ENCODE data around the gene OGFR. TPM values are rescaled to one million over a fixed set of nuclear protein-coding genes. Genes with fewer than 3 reads are reported as not detected.
"Not testable (repeated sequence)": the region's sequence is repeated elsewhere in the genome, so short reads cannot be mapped to it uniquely, and the experiment has no call there.

OGFR gene
- total and polyA plus RNA-seq, 12 donors, result 9.3 to 157 (median 45.0) TPM

DNA sequence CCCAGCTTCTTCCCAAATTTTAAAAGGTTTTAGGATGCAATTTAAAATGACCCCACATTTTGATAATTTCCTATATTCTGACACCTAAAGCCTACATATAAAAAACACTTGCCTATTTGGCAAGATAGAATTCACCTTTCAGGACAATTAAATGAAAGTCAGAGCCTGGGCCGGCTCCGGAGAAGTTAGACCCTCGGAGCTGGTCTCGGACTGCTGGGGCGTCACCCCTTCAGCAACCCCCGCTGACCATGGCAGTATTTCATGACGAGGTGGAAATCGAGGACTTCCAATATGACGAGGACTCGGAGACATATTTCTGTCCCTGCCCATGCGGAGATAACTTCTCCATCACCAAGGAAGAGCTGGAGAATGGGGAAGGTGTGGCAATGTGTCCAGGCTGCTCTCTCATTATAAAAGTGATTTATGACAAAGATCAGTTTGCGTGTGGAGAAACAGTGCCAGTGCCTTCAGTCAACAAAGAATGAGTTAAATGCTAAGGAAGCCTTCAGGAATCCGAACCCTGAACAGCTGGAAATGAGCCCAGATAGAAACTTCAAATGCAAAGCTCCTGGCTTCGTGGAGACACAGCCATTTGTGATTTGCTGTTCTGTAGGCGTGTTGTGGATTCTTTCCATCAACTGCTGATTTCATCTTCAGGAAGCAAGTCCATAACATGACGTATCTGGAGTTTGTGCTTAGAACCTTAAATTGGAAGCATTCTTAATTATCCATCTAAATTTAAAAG lies 41.0 kb downstream of the OGFR start:
- TF ChIP-seq, protein P1, sequence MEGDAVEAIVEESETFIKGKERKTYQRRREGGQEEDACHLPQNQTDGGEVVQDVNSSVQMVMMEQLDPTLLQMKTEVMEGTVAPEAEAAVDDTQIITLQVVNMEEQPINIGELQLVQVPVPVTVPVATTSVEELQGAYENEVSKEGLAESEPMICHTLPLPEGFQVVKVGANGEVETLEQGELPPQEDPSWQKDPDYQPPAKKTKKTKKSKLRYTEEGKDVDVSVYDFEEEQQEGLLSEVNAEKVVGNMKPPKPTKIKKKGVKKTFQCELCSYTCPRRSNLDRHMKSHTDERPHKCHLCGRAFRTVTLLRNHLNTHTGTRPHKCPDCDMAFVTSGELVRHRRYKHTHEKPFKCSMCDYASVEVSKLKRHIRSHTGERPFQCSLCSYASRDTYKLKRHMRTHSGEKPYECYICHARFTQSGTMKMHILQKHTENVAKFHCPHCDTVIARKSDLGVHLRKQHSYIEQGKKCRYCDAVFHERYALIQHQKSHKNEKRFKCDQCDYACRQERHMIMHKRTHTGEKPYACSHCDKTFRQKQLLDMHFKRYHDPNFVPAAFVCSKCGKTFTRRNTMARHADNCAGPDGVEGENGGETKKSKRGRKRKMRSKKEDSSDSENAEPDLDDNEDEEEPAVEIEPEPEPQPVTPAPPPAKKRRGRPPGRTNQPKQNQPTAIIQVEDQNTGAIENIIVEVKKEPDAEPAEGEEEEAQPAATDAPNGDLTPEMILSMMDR (IDR thresholded peaks at IDR 0.05), result no peak
- H3K27ac ChIP-seq, result no peak overlapping the region
- intact Hi-C loops (cut with DNase I), result no loop called here

DNA sequence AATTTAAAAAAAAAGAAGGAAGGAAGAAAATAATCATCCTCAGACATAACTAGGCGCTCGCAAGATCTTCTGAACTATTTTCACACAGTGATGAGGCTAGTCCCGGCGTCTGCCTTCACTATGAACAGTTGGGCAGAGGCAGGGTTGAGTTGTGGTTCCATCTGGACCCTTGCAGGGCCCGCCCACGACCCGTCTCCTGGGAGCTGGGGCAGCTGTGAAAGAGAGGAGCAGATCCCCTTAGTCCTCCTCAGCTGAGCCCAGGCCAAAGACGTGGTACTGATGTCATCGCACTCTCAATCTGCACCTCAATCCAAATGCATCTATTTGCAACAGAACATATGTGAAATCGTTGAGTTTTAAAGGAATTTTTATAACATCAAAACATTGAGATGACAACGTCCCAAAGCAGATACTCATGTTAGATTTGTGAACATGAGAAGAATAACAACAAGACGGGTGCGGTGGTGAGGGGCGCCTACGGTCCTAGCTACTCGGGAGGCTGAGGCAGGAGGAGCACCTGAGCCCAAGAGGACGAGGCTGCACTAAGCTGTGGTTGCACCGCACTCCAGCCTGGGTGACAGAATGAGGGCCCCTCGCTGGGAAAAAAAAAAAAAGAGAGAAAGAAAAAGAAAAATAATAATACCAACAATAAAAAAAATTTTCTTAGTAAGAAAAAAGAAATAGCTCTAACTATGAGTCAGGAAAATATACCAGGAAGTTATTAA lies 41.7 kb downstream of the OGFR start:
- no peaks in the 10 kb centered on the region for H3K4me1 ChIP-seq (replicated peaks in 1 of 2)
- H3K27me3 ChIP-seq, result no peaks in the 10 kb centered on the region
- no peaks in the 10 kb centered on the region for H3K36me3 ChIP-seq (replicated peaks in 1 of 2)
- peak in 1 of 7 donors; percentile 10 for DNase-seq
- no peak for TF ChIP-seq POLR2A (IDR thresholded peaks at IDR 0.05)
- TF ChIP-seq, protein P1 (IDR thresholded peaks at IDR 0.05), result no peak
- intact Hi-C loops (cut with DNase I), result no loop called here
- no peak overlapping the region for H3K4me3 ChIP-seq
- WGBS, 4 donors, result 93 to 96% (median 95%) methylated on average over 19 of the region's 19 CpGs
- H3K9me3 ChIP-seq (replicated peaks in 1 of 3), result no peaks in the 10 kb centered on the region
- H3K27ac ChIP-seq, result no peak overlapping the region

More for the DNA sequence above, 41.0 kb downstream of the OGFR start:
- Histone ChIP-seq H3K4me1 (replicated peaks in 1 of 2) (no peaks in the 10 kb centered on the region), H3K27me3 (no peaks in the 10 kb centered on the region), H3K4me3 (no peak overlapping the region), H3K36me3 (replicated peaks in 1 of 2) (no peaks in the 10 kb centered on the region), H3K9me3 (replicated peaks in 1 of 3) (no peaks in the 10 kb centered on the region)
- DNase-seq, result no peak
- 93 to 96% (median 95%) methylated on average over 16 of the region's 16 CpGs for WGBS, 4 donors

DNA sequence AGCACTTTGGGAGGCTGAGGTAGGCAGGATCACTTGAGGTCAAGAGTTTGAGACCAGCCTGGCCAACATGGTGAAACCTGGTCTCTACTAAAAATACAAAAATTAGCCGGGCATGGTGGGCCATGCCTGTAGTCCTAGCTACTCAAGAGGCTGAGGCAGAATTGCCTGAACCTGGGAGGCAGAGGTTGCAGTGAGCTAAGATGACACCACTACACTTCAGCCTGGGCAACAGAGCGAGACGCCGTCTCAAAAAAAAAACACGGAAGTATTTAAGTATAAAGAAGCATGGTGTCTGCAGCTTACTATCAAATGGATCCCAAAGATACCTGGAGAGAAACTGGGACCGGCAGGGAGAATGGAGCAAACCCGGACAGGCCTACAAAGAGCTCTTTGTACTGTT lies 44.3 kb downstream of the OGFR start:
- H3K9me3 ChIP-seq (replicated peaks in 1 of 3); H3K4me3 ChIP-seq; H3K27me3 ChIP-seq; H3K4me1 ChIP-seq (replicated peaks in 1 of 2); H3K36me3 ChIP-seq (replicated peaks in 1 of 2); DNase-seq; H3K27ac ChIP-seq; intact Hi-C loops (cut with DNase I): not testable (repeated sequence)
- 93 to 97% (median 95%) methylated on average over 7 of the region's 7 CpGs for WGBS, 4 donors

DNA sequence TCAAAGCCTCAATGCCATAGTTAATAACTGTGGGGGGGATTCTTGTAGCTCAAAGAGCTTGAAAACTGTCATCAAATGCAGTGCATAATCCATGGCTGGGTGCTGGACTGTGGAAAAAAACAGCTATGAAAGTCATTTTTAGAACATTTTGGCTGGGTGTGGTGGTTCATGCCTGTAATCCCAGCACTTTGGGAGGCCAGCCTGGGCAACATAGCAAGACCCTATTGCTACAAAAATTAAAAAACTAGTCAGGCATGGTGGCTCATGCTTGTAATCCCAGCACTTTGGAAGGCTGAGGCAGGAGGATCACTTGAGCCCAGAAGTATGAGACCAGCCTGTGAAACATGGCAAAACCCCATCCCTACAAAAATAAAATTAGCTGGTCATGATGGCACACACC lies 44.8 kb downstream of the OGFR start:
- no peaks in the 10 kb centered on the region for H3K9me3 ChIP-seq (replicated peaks in 1 of 3)
- no peak overlapping the region for H3K27ac ChIP-seq
- DNase-seq, result no peak
- H3K36me3 ChIP-seq (replicated peaks in 1 of 2), result peaks cover 0 to 5% of the 10 kb centered on the region in 2 donors
- H3K4me3 ChIP-seq, result no peak overlapping the region
- H3K4me1 ChIP-seq (replicated peaks in 1 of 2), result no peaks in the 10 kb centered on the region
- TF ChIP-seq, protein P1 (IDR thresholded peaks at IDR 0.05), result no peak
- TF ChIP-seq POLR2A (IDR thresholded peaks at IDR 0.05), result no peak
- intact Hi-C loops (cut with DNase I), result no loop called here
- H3K27me3 ChIP-seq, result no peaks in the 10 kb centered on the region

Data from adrenal gland (tissue), 12 donors.